OCI-LY1 (cell line): Measurements from ENCODE around the gene LRRC8E.

ENCODE experiments used
- H2AFZ ChIP-seq: fragments of 200-600 bp; sonication (generic), shearing (Covaris generic); 2 replicates; pipeline ENCODE4 v1.6.0; 2014; ENCODE audit warnings: antibody characterized with exemption, mild to moderate bottlenecking, low read length
- H3F3A ChIP-seq: fragments of 200-600 bp; sonication (generic), shearing (Covaris generic); 2 replicates; pipeline ENCODE4 v1.6.0; 2014; ENCODE audit warnings: mild to moderate bottlenecking, antibody characterized with exemption, low read length, moderate library complexity; ENCODE audit not compliant: insufficient read depth
- H3K27ac ChIP-seq: fragments of 200-600 bp; sonication (generic); 2 replicates; pipeline ENCODE4 v1.5.1; 2014; ENCODE audit warnings: low read length, mixed run types, mild to moderate bottlenecking, low read depth; ENCODE audit not compliant: poor library complexity, severe bottlenecking
- H3K27me3 ChIP-seq: fragments of 200-600 bp; sonication (generic); 2 replicates; pipeline ENCODE4 v1.6.0; 2014; ENCODE audit warnings: antibody characterized with exemption, mild to moderate bottlenecking, low read length, moderate library complexity; ENCODE audit not compliant: insufficient read depth
- H3K36me3 ChIP-seq: fragments of 200-600 bp; sonication (generic); 2 replicates; pipeline ENCODE4 v1.6.1; 2014; ENCODE audit warnings: mild to moderate bottlenecking, antibody characterized with exemption, low read length, moderate library complexity, mixed read lengths; ENCODE audit not compliant: insufficient read depth
- H3K4me1 ChIP-seq: fragments of 200-600 bp; sonication (generic); 2 replicates; pipeline ENCODE4 v1.5.1; 2014; ENCODE audit warnings: mild to moderate bottlenecking, low read length, moderate library complexity; ENCODE audit not compliant: insufficient read depth, severe bottlenecking
- H3K4me2 ChIP-seq: fragments of 200-600 bp; sonication (generic), shearing (Covaris generic); 2 replicates; pipeline ENCODE4 v1.6.1; 2014; ENCODE audit warnings: low read length
- H3K4me3 ChIP-seq: fragments of 200-600 bp; sonication (generic); 2 replicates; pipeline ENCODE4 v1.5.1; 2014; ENCODE audit warnings: low read length, low read depth, mild to moderate bottlenecking, mixed read lengths; ENCODE audit not compliant: poor library complexity, severe bottlenecking
- H3K79me2 ChIP-seq: fragments of 200-600 bp; shearing (Covaris generic); 2 replicates; pipeline ENCODE4 v1.6.1; 2016; ENCODE audit warnings: mixed run types, low read length, mixed read lengths; ENCODE audit not compliant: insufficient read depth
- H3K9ac ChIP-seq: fragments of 200-600 bp; sonication (generic), shearing (Covaris generic); 2 replicates; pipeline ENCODE4 v1.6.1; 2014; ENCODE audit warnings: mild to moderate bottlenecking, low read length, mixed read lengths
- H3K9me2 ChIP-seq: fragments of 200-600 bp; sonication (generic), shearing (Covaris generic); 2 replicates; pipeline ENCODE4 v1.6.1; 2014; ENCODE audit warnings: low read depth, mild to moderate bottlenecking, low read length, mixed read lengths
- H3K9me3 ChIP-seq: fragments of 200-600 bp; shearing (Covaris generic); 2 replicates; pipeline ENCODE4 v1.6.1; 2014; ENCODE audit warnings: low read length, mixed read lengths
- H4K20me1 ChIP-seq: fragments of 200-600 bp; sonication (generic), shearing (Covaris generic); 2 replicates; pipeline ENCODE4 v1.6.0; 2016; ENCODE audit warnings: mild to moderate bottlenecking, low read length; ENCODE audit not compliant: insufficient read depth
- EZH2 ChIP-seq: fragments of 200-600 bp; sonication (generic), shearing (Covaris generic); IDR thresholded peaks from 2 replicates; pipeline ENCODE4 v1.8.0; 2017; ENCODE audit warnings: borderline replicate concordance, mixed run types, mild to moderate bottlenecking, antibody characterized with exemption, low read length, moderate library complexity, mixed read lengths
- TF ChIP-seq, protein P1 (sequence below): fragments of 200-600 bp; sonication (generic), shearing (Covaris generic); IDR thresholded peaks from 2 replicates; pipeline ENCODE4 v1.5.1; 2017; ENCODE audit warnings: mild to moderate bottlenecking, antibody characterized with exemption, low read length, moderate library complexity, mixed read lengths

LRRC8E gene

DNA sequence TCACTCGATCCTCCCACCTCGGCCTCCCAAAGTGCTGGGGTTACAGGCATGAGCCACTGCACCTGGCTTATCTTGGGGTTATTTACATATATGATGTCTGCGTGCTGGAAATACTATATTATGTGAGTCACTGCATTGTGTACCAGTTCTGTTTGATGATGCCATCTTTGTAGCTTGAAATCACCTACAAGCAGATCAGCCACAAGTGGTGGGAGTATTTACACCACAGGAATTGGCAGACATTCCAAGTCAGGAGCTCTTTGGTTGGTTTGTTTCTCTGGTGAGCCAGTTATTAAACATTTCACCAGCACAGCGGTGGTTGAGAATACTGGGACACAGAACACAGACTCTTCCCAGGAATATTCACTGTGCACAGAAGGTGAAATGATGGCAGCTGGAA is 59.6 kb downstream of the LRRC8E start:
- no peaks in the 10 kb centered on the region for H3K79me2 ChIP-seq
- no peaks in the 10 kb centered on the region for H3K9me3 ChIP-seq
- H4K20me1 ChIP-seq = no peaks in the 10 kb centered on the region
- TF ChIP-seq, protein P1, sequence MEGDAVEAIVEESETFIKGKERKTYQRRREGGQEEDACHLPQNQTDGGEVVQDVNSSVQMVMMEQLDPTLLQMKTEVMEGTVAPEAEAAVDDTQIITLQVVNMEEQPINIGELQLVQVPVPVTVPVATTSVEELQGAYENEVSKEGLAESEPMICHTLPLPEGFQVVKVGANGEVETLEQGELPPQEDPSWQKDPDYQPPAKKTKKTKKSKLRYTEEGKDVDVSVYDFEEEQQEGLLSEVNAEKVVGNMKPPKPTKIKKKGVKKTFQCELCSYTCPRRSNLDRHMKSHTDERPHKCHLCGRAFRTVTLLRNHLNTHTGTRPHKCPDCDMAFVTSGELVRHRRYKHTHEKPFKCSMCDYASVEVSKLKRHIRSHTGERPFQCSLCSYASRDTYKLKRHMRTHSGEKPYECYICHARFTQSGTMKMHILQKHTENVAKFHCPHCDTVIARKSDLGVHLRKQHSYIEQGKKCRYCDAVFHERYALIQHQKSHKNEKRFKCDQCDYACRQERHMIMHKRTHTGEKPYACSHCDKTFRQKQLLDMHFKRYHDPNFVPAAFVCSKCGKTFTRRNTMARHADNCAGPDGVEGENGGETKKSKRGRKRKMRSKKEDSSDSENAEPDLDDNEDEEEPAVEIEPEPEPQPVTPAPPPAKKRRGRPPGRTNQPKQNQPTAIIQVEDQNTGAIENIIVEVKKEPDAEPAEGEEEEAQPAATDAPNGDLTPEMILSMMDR = no peak
- no peak for TF ChIP-seq EZH2
- H3K4me2 ChIP-seq = no peak overlapping the region
- H3K4me3 ChIP-seq = no peak overlapping the region
- H2AFZ ChIP-seq = no peak overlapping the region
- H3F3A ChIP-seq = no peaks in the 10 kb centered on the region
- H3K36me3 ChIP-seq = no peaks in the 10 kb centered on the region
- no peaks in the 10 kb centered on the region for H3K9me2 ChIP-seq
- peaks cover 11% of the 10 kb centered on the region for H3K4me1 ChIP-seq
- H3K27me3 ChIP-seq = no peaks in the 10 kb centered on the region
- no peak overlapping the region for H3K27ac ChIP-seq
- H3K9ac ChIP-seq = no peak overlapping the region
